ENCODE data around the gene SMAD5.

SMAD5 gene

GRCh38 chr5:136222580-136223235 is 90.1 kb downstream of the SMAD5 start:
- no peak for DNase-seq (ENCODE audit: low spot score)

GRCh38 chr5:136225796-136226195 is 93.2 kb downstream of the SMAD5 start:
- DNase-seq (ENCODE audit: low spot score): no peak

- DNase-seq (ENCODE audit: low spot score): no peak
Observed at GRCh38 chr5:136226401-136226800, 93.8 kb downstream of the SMAD5 start.

- DNase-seq (ENCODE audit: low spot score): no peak
Observed at GRCh38 chr5:136228136-136228757, 95.6 kb downstream of the SMAD5 start.

DNA sequence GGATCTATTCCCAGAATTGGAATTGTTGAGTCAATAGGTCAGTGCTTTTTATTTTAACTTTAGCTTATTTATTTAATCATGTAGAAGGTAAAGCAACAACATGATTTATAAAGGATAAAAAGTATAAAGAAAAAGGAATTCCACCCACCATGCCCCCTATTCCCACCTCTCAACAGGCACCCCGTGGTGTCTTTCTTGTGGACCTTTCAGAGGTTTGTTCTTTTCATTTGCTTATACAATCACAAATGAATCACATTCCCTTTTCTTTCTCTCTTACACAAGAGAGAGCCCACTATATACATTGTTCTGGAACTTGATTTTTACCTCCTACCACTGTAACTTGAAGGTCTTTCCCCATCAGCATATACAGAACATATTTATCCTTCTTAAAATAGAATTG is 97.5 kb downstream of the SMAD5 start:
- no peak for DNase-seq (ENCODE audit: low spot score)

GRCh38 chr5:136232316-136232715 is 99.7 kb downstream of the SMAD5 start:
- DNase-seq (ENCODE audit: low spot score): no peak

Measured in hematopoietic multipotent progenitor cell treated with erythropoietin and hydrocortisone succinate and interleukin-3 and kit ligand, for 15 days (in vitro differentiated cells).